Suprapubic skin (tissue), 3 donors: ENCODE data around the gene SSRP1.

Experiments
- CTCF ChIP-seq, 2 donors: fragments of 200-600 bp in 1 of 2; fragments of 450-650 bp in 1 of 2; sonication (generic) in 1 of 2; IDR thresholded peaks; one replicate each; pipeline ENCODE4 v1.5.1; 2016 to 2019; ENCODE audit warnings: antibody characterized with exemption in 2 of 2, mild to moderate bottlenecking in 1 of 2, moderate library complexity in 1 of 2
- EP300 ChIP-seq: sonication (generic); formaldehyde crosslinking; IDR thresholded peaks from one replicate; pipeline ENCODE4 v1.6.1; 2017; ENCODE audit warnings: antibody characterized with exemption
- POLR2A ChIP-seq, 2 donors: fragments of 450-650 bp; IDR thresholded peaks; one replicate each; pipeline ENCODE4 v1.6.1; 2017; ENCODE audit warnings: antibody characterized with exemption in 2 of 2, mild to moderate bottlenecking in 2 of 2, moderate library complexity in 2 of 2

- no peak for TF ChIP-seq EP300
- TF ChIP-seq CTCF (IDR thresholded peaks at IDR 0.05), result no peak
- no peak for TF ChIP-seq POLR2A (IDR thresholded peaks at IDR 0.05)
Measured at GRCh38 chr11:57323167-57323854, 12.4 kb downstream of the SSRP1 start.
